RPMI8226 (cell line): ENCODE results near the gene WNT8A.

Experiments
- DNase-seq: peaks from one replicate; pipeline ENCODE4 v3.0.0-alpha.2; 2015

Gene WNT8A

GRCh38 chr5:138092301-138092700, 8.5 kb downstream of the WNT8A start:
- DNase-seq, result no peak

- no peak for DNase-seq
Measured at GRCh38 chr5:138093036-138093435, 9.2 kb downstream of the WNT8A start.

GRCh38 chr5:138095100-138095907, 11.5 kb downstream of the WNT8A start:
- no peak for DNase-seq

GRCh38 chr5:138096363-138096762, 12.5 kb downstream of the WNT8A start:
- DNase-seq, result no peak

- DNase-seq, result no peak
Measured at GRCh38 chr5:138096997-138097828, 13.4 kb downstream of the WNT8A start.

- DNase-seq, result no peak
Measured at GRCh38 chr5:138102454-138103318, 18.9 kb downstream of the WNT8A start.

GRCh38 chr5:138103319-138103637, 19.4 kb downstream of the WNT8A start:
- DNase-seq, result no peak

GRCh38 chr5:138105709-138106108, 21.9 kb downstream of the WNT8A start:
- DNase-seq, result no peak

- DNase-seq, result no peak
Measured at GRCh38 chr5:138107213-138107612, 23.4 kb downstream of the WNT8A start.

- DNase-seq, result no peak
Measured at GRCh38 chr5:138109463-138110265, 25.8 kb downstream of the WNT8A start.

- no peak for DNase-seq
Measured at GRCh38 chr5:138110266-138110963, 26.6 kb downstream of the WNT8A start.

GRCh38 chr5:138111181-138111580, 27.3 kb downstream of the WNT8A start:
- no peak for DNase-seq

GRCh38 chr5:138111937-138112336, 28.1 kb downstream of the WNT8A start:
- DNase-seq, result no peak

- no peak for DNase-seq
Measured at GRCh38 chr5:138115254-138115653, 31.4 kb downstream of the WNT8A start.

GRCh38 chr5:138128334-138128733, 44.5 kb downstream of the WNT8A start:
- no peak for DNase-seq

- DNase-seq, result no peak
Measured at GRCh38 chr5:138129347-138129746, 45.5 kb downstream of the WNT8A start.

- no peak for DNase-seq
Measured at GRCh38 chr5:138132543-138132942, 48.7 kb downstream of the WNT8A start.

- peak; percentile 49 for DNase-seq
Measured at GRCh38 chr5:138138949-138139780, 55.3 kb downstream of the WNT8A start, which contains the start of gene NME5. Gene NME5 (minus strand): TSS chr5:138139428. CDS start chr5:138138780, 648 bp downstream.

- DNase-seq, result peak; percentile 16
Measured at GRCh38 chr5:138139781-138140090, 55.9 kb downstream of the WNT8A start.

- DNase-seq, result no peak
Measured at GRCh38 chr5:138140268-138140667, 56.4 kb downstream of the WNT8A start.
